Glutamatergic neuron (in vitro differentiated cells): ENCODE measurements around the gene CSTF1. TPM values are rescaled to one million over a fixed set of nuclear protein-coding genes. Genes with fewer than 3 reads are reported as not detected.
"Not testable (repeated sequence)": the region's sequence is repeated elsewhere in the genome, so short reads cannot be mapped to it uniquely, and the experiment has no call there.

Source experiments
- DNase-seq: peaks from one replicate; pipeline ENCODE4 v3.0.0; 2022
- H3K27ac Mint-ChIP-seq: one replicate; pipeline ENCODE4 v1.8.0; 2020; ENCODE audit warnings: mild to moderate bottlenecking, mixed read lengths, inconsistent platforms; ENCODE audit not compliant: unreplicated experiment
- H3K27me3 Mint-ChIP-seq: one replicate; pipeline ENCODE4 v1.8.0; 2020; ENCODE audit warnings: mild to moderate bottlenecking, moderate library complexity, mixed read lengths, inconsistent platforms; ENCODE audit not compliant: unreplicated experiment
- H3K36me3 Mint-ChIP-seq: one replicate; pipeline ENCODE4 v1.8.0; 2020; ENCODE audit warnings: mild to moderate bottlenecking, mixed read lengths, inconsistent platforms; ENCODE audit not compliant: unreplicated experiment
- H3K4me1 Mint-ChIP-seq: one replicate; pipeline ENCODE4 v1.8.0; 2020; ENCODE audit warnings: mild to moderate bottlenecking, low read depth, mixed read lengths, inconsistent platforms; ENCODE audit not compliant: unreplicated experiment
- H3K4me3 Mint-ChIP-seq: one replicate; pipeline ENCODE4 v1.8.0; 2020; ENCODE audit warnings: mild to moderate bottlenecking, mixed read lengths, inconsistent platforms; ENCODE audit not compliant: unreplicated experiment
- H3K9me3 Mint-ChIP-seq: one replicate; pipeline ENCODE4 v1.8.0; 2020; ENCODE audit warnings: mild to moderate bottlenecking, moderate library complexity, mixed read lengths, inconsistent platforms; ENCODE audit not compliant: unreplicated experiment
- CTCF ChIP-seq: fragments of 200-600 bp; sonication (generic); IDR thresholded peaks from one replicate; pipeline ENCODE4 v1.5.0; 2021; ENCODE audit not compliant: partially characterized antibody, unreplicated experiment
- total RNA-seq: library from RNA; stranded (reverse); fragmentation: NEBNext Ultra II Directional; extraction: Animal tissue kit (Norgen Biotek cat#: 25700); gene quantifications from one replicate; pipeline ENCODE4 v1.2.1, GENCODE V29; 2021; ENCODE audit not compliant: unreplicated experiment

Gene CSTF1
- total RNA-seq, 1 donor from 2014 or later = 25.6 TPM

- TF ChIP-seq CTCF = no peak
These were observed 17.5 kb downstream of the CSTF1 start for GRCh38 chr20:56409956-56410355.

GRCh38 chr20:56411287-56411686 lies 18.8 kb downstream of the CSTF1 start:
- H3K27ac Mint-ChIP-seq, H3K27me3 Mint-ChIP-seq, H3K4me1 Mint-ChIP-seq, H3K36me3 Mint-ChIP-seq, H3K9me3 Mint-ChIP-seq, DNase-seq, H3K4me3 Mint-ChIP-seq: not testable (repeated sequence)

More at GRCh38 chr20:56409956-56410355, 17.5 kb downstream of the CSTF1 start:
- DNase-seq = no peak
- Mint-ChIP-seq H3K27ac (no peak overlapping the region), H3K36me3 (no peaks in the 10 kb centered on the region), H3K27me3 (peaks cover 2% of the 10 kb centered on the region), H3K4me3 (no peak overlapping the region), H3K9me3 (no peaks in the 10 kb centered on the region), H3K4me1 (no peaks in the 10 kb centered on the region)

GRCh38 chr20:56411759-56412472 lies 19.5 kb downstream of the CSTF1 start, which contains the start of gene CASS4:
CASS4 (plus strand) TSS chr20:56412260; CDS start chr20:56412459, 199 bp downstream.
- Mint-ChIP-seq H3K9me3 (no peaks in the 10 kb centered on the region), H3K4me3 (no peak within 1 kb of the TSS), H3K27ac (no peak within 1 kb of the TSS), H3K36me3 (no peaks in the 10 kb centered on the region), H3K4me1 (no peaks in the 10 kb centered on the region), H3K27me3 (peaks cover 4% of the 10 kb centered on the region)
- DNase-seq = no peak
- no peak for TF ChIP-seq CTCF

GRCh38 chr20:56412473-56412790 lies 20.0 kb downstream of the CSTF1 start:
- Mint-ChIP-seq H3K9me3 (no peaks in the 10 kb centered on the region), H3K27me3 (peaks cover 4% of the 10 kb centered on the region), H3K27ac (no peak overlapping the region), H3K4me1 (no peaks in the 10 kb centered on the region), H3K36me3 (no peaks in the 10 kb centered on the region), H3K4me3 (no peak overlapping the region)
- DNase-seq = no peak
- TF ChIP-seq CTCF = no peak

GRCh38 chr20:56412949-56413348 lies 20.5 kb downstream of the CSTF1 start:
- Mint-ChIP-seq H3K27ac (no peak overlapping the region), H3K27me3 (peaks cover 2% of the 10 kb centered on the region), H3K4me1 (no peaks in the 10 kb centered on the region), H3K9me3 (no peaks in the 10 kb centered on the region), H3K4me3 (no peak overlapping the region), H3K36me3 (no peaks in the 10 kb centered on the region)
- DNase-seq = no peak
- no peak for TF ChIP-seq CTCF
